Measurements from ENCODE around the gene ELMO1. TPM values are rescaled to one million over a fixed set of nuclear protein-coding genes. Genes with fewer than 3 reads are reported as not detected.

The ELMO1 gene
- total RNA-seq, 1 experiment from 2014 or later, result not detected

DNA sequence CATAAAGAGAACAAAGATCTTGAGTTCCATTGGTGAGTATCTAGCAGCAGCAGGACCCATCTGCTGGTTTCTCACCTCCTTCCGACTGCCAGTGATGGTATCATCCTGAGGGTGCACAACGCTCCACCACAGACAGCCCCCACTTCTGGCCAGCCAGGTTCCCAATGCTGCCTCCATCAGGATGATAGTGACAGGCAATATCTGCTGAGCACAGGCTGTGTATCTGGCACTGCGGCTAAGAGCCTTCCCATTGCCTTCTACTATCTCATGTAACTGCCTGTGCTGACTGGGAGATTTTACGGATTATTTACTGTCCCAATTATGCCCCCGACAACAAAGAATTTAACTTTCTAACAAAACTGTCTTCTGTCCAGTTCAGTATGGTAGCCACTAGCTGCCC, 372.0 kb downstream of the ELMO1 start:
- no peaks in the 10 kb centered on the region for H4K20me1 ChIP-seq (ENCODE audit: low read length)
- H3K9ac ChIP-seq (ENCODE audit: low read length), result no peak overlapping the region
- H3K79me2 ChIP-seq (ENCODE audit: low read length), result no peaks in the 10 kb centered on the region
- no TSS peak for BruUV-seq (replicated peaks)
- TF ChIP-seq EZH2phosphoT487 (IDR thresholded peaks at IDR 0.05; ENCODE audit: borderline replicate concordance, low read length) (no peak), EZH2 (IDR thresholded peaks at IDR 0.05; ENCODE audit: low read length, unreplicated experiment) (no peak)
- TF ChIP-seq, protein P1, sequence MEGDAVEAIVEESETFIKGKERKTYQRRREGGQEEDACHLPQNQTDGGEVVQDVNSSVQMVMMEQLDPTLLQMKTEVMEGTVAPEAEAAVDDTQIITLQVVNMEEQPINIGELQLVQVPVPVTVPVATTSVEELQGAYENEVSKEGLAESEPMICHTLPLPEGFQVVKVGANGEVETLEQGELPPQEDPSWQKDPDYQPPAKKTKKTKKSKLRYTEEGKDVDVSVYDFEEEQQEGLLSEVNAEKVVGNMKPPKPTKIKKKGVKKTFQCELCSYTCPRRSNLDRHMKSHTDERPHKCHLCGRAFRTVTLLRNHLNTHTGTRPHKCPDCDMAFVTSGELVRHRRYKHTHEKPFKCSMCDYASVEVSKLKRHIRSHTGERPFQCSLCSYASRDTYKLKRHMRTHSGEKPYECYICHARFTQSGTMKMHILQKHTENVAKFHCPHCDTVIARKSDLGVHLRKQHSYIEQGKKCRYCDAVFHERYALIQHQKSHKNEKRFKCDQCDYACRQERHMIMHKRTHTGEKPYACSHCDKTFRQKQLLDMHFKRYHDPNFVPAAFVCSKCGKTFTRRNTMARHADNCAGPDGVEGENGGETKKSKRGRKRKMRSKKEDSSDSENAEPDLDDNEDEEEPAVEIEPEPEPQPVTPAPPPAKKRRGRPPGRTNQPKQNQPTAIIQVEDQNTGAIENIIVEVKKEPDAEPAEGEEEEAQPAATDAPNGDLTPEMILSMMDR (conservative IDR thresholded peaks at IDR 0.05; ENCODE audit: low read depth, low read length), result no peak
- POLR2A ChIA-PET (ENCODE audit: unreplicated experiment), result no interaction called here
- H3K36me3 ChIP-seq (ENCODE audit: low read depth, low read length), result no peaks in the 10 kb centered on the region
- DNase-seq, result no peak
- no peaks in the 10 kb centered on the region for H3K4me1 ChIP-seq (ENCODE audit: insufficient read depth, low read length)
- H3K9me2 ChIP-seq (replicated peaks; ENCODE audit: low read length), result no peaks in the 10 kb centered on the region
- intact Hi-C loops (cut with micrococcal nuclease), result no loop called here
- no peak overlapping the region for H2AFZ ChIP-seq (ENCODE audit: low read length)
- H3K27me3 ChIP-seq (ENCODE audit: low read length), result peaks cover 12% of the 10 kb centered on the region; the same call in 1 of the 2 replicates
- no peaks in the 10 kb centered on the region for H3F3A ChIP-seq (ENCODE audit: low read length, unreplicated experiment)
- no peaks in the 10 kb centered on the region for H3K9me3 ChIP-seq (ENCODE audit: low read length)
- no peak overlapping the region for H3K4me3 ChIP-seq (ENCODE audit: low read length)
- no peak overlapping the region for H3K4me2 ChIP-seq (ENCODE audit: low read length)
- no peak overlapping the region for H3K27ac ChIP-seq (ENCODE audit: low read length)
- ATAC-seq, result no peak
- CTCF ChIA-PET, result no interaction called here

DNA sequence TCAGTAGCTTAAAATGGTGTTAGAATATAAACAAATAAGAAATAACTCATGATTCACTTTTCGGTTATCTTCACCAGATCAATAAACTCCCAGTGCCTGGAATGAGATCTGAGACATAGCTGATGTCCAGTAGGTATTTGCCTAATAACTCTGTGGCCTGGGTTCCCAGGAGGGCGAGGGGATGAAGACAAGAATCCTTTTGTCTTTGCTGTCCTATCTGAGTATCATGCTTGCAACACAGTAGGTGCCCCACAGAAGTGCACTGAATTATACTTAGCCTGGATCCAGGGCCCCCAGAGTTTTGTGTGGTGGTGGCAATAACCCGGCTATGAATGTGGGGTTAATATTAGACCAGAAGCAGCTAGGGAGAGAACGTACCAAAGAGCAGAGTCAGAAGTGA, 374.3 kb downstream of the ELMO1 start:
- Histone ChIP-seq H2AFZ (ENCODE audit: low read length) (no peak overlapping the region), H3K4me1 (ENCODE audit: insufficient read depth, low read length) (no peaks in the 10 kb centered on the region), H4K20me1 (ENCODE audit: low read length) (no peaks in the 10 kb centered on the region), H3K36me3 (ENCODE audit: low read depth, low read length) (no peaks in the 10 kb centered on the region), H3K27me3 (ENCODE audit: low read length) (peaks cover 12% of the 10 kb centered on the region; the same call in 1 of the 2 replicates), H3K9me3 (ENCODE audit: low read length) (no peaks in the 10 kb centered on the region), H3K4me3 (ENCODE audit: low read length) (no peak overlapping the region), H3K4me2 (ENCODE audit: low read length) (no peak overlapping the region), H3K27ac (ENCODE audit: low read length) (no peak overlapping the region), H3K79me2 (ENCODE audit: low read length) (no peaks in the 10 kb centered on the region), H3K9ac (ENCODE audit: low read length) (no peak overlapping the region), H3K9me2 (replicated peaks; ENCODE audit: low read length) (no peaks in the 10 kb centered on the region), H3F3A (ENCODE audit: low read length, unreplicated experiment) (no peaks in the 10 kb centered on the region)
- ATAC-seq, result no peak
- ChIA-PET POLR2A (ENCODE audit: unreplicated experiment) (no interaction called here), CTCF (no interaction called here)
- no peak for DNase-seq
- intact Hi-C loops (cut with micrococcal nuclease), result no loop called here
- TF ChIP-seq EZH2 (IDR thresholded peaks at IDR 0.05; ENCODE audit: low read length, unreplicated experiment) (no peak), EZH2phosphoT487 (IDR thresholded peaks at IDR 0.05; ENCODE audit: borderline replicate concordance, low read length) (no peak)
- TF ChIP-seq, protein P1 (conservative IDR thresholded peaks at IDR 0.05; ENCODE audit: low read depth, low read length), result no peak
- no TSS peak for BruUV-seq (replicated peaks)

DNA sequence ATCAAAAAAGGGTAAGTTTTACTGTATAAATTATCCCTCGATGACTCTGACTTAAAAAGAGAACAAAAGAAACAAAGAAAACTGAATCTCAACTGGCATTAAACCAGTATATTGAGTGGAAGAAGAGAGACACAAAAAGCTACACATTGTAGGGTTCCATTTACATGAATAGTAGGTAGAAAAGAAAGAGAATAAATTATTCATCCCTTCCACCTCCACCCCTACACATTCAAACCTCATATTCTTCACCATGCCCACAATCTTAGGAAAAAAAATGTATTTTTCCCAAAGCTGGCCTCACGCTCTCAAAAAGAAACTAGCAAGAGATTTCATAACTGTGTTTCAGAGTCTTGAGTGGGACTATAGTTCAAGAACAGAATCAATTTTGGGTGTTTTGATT, 377.5 kb downstream of the ELMO1 start:
- intact Hi-C loops (cut with micrococcal nuclease), result no loop called here
- H3K4me3 ChIP-seq (ENCODE audit: low read length), result no peak overlapping the region
- no peaks in the 10 kb centered on the region for H3K4me1 ChIP-seq (ENCODE audit: insufficient read depth, low read length)
- TF ChIP-seq EZH2phosphoT487 (IDR thresholded peaks at IDR 0.05; ENCODE audit: borderline replicate concordance, low read length) (no peak), EZH2 (IDR thresholded peaks at IDR 0.05; ENCODE audit: low read length, unreplicated experiment) (no peak)
- TF ChIP-seq, protein P1 (conservative IDR thresholded peaks at IDR 0.05; ENCODE audit: low read depth, low read length), result no peak
- no peaks in the 10 kb centered on the region for H3K9me2 ChIP-seq (replicated peaks; ENCODE audit: low read length)
- ChIA-PET POLR2A (ENCODE audit: unreplicated experiment) (no interaction called here), CTCF (interaction anchor here (0.7 kb wide), 1 partner anchor 988 kb away, joined by 3 read pairs; no protein-coding TSS in a partner anchor)
- no peak overlapping the region for H3K4me2 ChIP-seq (ENCODE audit: low read length)
- H3K27me3 ChIP-seq (ENCODE audit: low read length), result peaks cover 8% of the 10 kb centered on the region; the same call in 1 of the 2 replicates
- H3K36me3 ChIP-seq (ENCODE audit: low read depth, low read length), result no peaks in the 10 kb centered on the region
- no peaks in the 10 kb centered on the region for H3K79me2 ChIP-seq (ENCODE audit: low read length)
- no peak overlapping the region for H2AFZ ChIP-seq (ENCODE audit: low read length)
- no peaks in the 10 kb centered on the region for H3K9me3 ChIP-seq (ENCODE audit: low read length)
- no peak overlapping the region for H3K9ac ChIP-seq (ENCODE audit: low read length)
- no TSS peak for BruUV-seq (replicated peaks)
- DNase-seq (no peak), ATAC-seq (no peak)
- no peak overlapping the region for H3K27ac ChIP-seq (ENCODE audit: low read length)
- no peaks in the 10 kb centered on the region for H4K20me1 ChIP-seq (ENCODE audit: low read length)
- H3F3A ChIP-seq (ENCODE audit: low read length, unreplicated experiment), result no peaks in the 10 kb centered on the region
